HL-60 (cell line): ENCODE results near the gene RNFT2.

Source experiments
- POLR2AphosphoS5 ChIP-seq: IDR thresholded peaks from 2 replicates; pipeline ENCODE4 v1.6.1; 2012; ENCODE audit warnings: low read depth
- SPI1 ChIP-seq: IDR thresholded peaks from 2 replicates; pipeline ENCODE4 v1.6.1; 2012; ENCODE audit warnings: low read depth, mild to moderate bottlenecking, borderline replicate concordance
- TF ChIP-seq, protein P1 (sequence below): IDR thresholded peaks from one replicate; pipeline ENCODE4 v1.5.1; 2011; ENCODE audit warnings: low read length, control low read depth, inconsistent platforms; ENCODE audit not compliant: insufficient read depth

DNA sequence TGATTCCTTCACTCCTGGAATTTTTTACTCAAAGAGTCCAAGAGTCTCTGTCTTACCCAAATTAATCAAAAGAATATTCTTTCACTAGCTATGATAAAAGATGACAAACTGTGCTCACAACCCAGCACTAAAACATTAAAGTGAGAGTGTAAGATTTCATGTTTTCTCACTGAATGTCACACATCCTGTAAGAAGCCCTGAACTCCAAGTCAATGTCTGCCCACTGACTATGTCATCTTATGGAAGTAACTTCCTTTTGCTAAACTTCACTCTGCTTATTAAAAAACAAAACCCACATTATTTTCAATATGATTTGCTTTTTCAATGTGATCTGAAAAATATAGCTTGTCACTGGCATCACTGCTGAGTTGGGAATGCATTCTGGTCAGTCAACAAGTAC, 15.9 kb upstream of the RNFT2 start:
- TF ChIP-seq, protein P1, sequence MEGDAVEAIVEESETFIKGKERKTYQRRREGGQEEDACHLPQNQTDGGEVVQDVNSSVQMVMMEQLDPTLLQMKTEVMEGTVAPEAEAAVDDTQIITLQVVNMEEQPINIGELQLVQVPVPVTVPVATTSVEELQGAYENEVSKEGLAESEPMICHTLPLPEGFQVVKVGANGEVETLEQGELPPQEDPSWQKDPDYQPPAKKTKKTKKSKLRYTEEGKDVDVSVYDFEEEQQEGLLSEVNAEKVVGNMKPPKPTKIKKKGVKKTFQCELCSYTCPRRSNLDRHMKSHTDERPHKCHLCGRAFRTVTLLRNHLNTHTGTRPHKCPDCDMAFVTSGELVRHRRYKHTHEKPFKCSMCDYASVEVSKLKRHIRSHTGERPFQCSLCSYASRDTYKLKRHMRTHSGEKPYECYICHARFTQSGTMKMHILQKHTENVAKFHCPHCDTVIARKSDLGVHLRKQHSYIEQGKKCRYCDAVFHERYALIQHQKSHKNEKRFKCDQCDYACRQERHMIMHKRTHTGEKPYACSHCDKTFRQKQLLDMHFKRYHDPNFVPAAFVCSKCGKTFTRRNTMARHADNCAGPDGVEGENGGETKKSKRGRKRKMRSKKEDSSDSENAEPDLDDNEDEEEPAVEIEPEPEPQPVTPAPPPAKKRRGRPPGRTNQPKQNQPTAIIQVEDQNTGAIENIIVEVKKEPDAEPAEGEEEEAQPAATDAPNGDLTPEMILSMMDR: no peak
- no peak for TF ChIP-seq POLR2AphosphoS5
- TF ChIP-seq SPI1: no peak
